ENCODE measurements around the gene AKIRIN2. TPM values are rescaled to one million over a fixed set of nuclear protein-coding genes. Genes with fewer than 3 reads are reported as not detected.

AKIRIN2 gene
- total and polyA plus RNA-seq, 2 of the 13 experiments (the other 11 are each of a cell fraction or from before 2014, with no cell fraction given) = 15.6 to 23.4 TPM

GRCh38 chr6:87683890-87684289 lies 18.1 kb downstream of the AKIRIN2 start (continued):
- TF ChIP-seq AHDC1 (CRISPR knock-in tag; IDR thresholded peaks at IDR 0.05; ENCODE audit: borderline replicate concordance) (no peak), ZNF629 (CRISPR knock-in tag; conservative IDR thresholded peaks at IDR 0.05) (no peak), ZUFSP (CRISPR knock-in tag; IDR thresholded peaks at IDR 0.05; ENCODE audit: borderline replicate concordance) (no peak), ZNF850 (CRISPR knock-in tag; conservative IDR thresholded peaks at IDR 0.05) (no peak), SCMH1 (CRISPR knock-in tag; IDR thresholded peaks at IDR 0.05; ENCODE audit: borderline replicate concordance) (no peak)
- TF ChIP-seq, protein P1, sequence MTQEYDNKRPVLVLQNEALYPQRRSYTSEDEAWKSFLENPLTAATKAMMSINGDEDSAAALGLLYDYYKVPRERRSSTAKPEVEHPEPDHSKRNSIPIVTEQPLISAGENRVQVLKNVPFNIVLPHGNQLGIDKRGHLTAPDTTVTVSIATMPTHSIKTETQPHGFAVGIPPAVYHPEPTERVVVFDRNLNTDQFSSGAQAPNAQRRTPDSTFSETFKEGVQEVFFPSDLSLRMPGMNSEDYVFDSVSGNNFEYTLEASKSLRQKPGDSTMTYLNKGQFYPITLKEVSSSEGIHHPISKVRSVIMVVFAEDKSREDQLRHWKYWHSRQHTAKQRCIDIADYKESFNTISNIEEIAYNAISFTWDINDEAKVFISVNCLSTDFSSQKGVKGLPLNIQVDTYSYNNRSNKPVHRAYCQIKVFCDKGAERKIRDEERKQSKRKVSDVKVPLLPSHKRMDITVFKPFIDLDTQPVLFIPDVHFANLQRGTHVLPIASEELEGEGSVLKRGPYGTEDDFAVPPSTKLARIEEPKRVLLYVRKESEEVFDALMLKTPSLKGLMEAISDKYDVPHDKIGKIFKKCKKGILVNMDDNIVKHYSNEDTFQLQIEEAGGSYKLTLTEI (CRISPR knock-in tag; conservative IDR thresholded peaks at IDR 0.05) = no peak
- TF ChIP-seq, protein P2, sequence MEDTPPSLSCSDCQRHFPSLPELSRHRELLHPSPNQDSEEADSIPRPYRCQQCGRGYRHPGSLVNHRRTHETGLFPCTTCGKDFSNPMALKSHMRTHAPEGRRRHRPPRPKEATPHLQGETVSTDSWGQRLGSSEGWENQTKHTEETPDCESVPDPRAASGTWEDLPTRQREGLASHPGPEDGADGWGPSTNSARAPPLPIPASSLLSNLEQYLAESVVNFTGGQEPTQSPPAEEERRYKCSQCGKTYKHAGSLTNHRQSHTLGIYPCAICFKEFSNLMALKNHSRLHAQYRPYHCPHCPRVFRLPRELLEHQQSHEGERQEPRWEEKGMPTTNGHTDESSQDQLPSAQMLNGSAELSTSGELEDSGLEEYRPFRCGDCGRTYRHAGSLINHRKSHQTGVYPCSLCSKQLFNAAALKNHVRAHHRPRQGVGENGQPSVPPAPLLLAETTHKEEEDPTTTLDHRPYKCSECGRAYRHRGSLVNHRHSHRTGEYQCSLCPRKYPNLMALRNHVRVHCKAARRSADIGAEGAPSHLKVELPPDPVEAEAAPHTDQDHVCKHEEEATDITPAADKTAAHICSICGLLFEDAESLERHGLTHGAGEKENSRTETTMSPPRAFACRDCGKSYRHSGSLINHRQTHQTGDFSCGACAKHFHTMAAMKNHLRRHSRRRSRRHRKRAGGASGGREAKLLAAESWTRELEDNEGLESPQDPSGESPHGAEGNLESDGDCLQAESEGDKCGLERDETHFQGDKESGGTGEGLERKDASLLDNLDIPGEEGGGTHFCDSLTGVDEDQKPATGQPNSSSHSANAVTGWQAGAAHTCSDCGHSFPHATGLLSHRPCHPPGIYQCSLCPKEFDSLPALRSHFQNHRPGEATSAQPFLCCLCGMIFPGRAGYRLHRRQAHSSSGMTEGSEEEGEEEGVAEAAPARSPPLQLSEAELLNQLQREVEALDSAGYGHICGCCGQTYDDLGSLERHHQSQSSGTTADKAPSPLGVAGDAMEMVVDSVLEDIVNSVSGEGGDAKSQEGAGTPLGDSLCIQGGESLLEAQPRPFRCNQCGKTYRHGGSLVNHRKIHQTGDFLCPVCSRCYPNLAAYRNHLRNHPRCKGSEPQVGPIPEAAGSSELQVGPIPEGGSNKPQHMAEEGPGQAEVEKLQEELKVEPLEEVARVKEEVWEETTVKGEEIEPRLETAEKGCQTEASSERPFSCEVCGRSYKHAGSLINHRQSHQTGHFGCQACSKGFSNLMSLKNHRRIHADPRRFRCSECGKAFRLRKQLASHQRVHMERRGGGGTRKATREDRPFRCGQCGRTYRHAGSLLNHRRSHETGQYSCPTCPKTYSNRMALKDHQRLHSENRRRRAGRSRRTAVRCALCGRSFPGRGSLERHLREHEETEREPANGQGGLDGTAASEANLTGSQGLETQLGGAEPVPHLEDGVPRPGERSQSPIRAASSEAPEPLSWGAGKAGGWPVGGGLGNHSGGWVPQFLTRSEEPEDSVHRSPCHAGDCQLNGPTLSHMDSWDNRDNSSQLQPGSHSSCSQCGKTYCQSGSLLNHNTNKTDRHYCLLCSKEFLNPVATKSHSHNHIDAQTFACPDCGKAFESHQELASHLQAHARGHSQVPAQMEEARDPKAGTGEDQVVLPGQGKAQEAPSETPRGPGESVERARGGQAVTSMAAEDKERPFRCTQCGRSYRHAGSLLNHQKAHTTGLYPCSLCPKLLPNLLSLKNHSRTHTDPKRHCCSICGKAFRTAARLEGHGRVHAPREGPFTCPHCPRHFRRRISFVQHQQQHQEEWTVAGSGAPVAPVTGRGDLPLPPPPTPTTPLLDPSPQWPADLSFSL (CRISPR knock-in tag; IDR thresholded peaks at IDR 0.05) = no peak
